Testis (tissue), 3 donors: ENCODE measurements around the gene MADCAM1. TPM values are rescaled to one million over a fixed set of nuclear protein-coding genes. Genes with fewer than 3 reads are reported as not detected.

Experiments
- DNase-seq: peaks from one replicate; pipeline ENCODE4 v3.0.0-alpha.2; 2019
- H3K27ac ChIP-seq, 2 donors: fragments of 200-600 bp; sonication (generic); one replicate each; pipeline ENCODE4 v1.5.1; 2019
- H3K27me3 ChIP-seq: fragments of 200-600 bp; sonication (generic); one replicate; pipeline ENCODE4 v1.5.1; 2019
- H3K36me3 ChIP-seq: fragments of 200-600 bp; sonication (generic); one replicate; pipeline ENCODE4 v1.5.1; 2017; ENCODE audit warnings: low read depth; ENCODE audit errors: missing control alignments
- H3K4me1 ChIP-seq: fragments of 200-600 bp; sonication (generic); one replicate; pipeline ENCODE4 v1.5.1; 2019
- H3K4me3 ChIP-seq, 2 donors: fragments of 200-600 bp; sonication (generic); one replicate each; pipeline ENCODE4 v1.5.1; 2017 to 2019
- H3K9me3 ChIP-seq: fragments of 200-600 bp; sonication (generic); one replicate; pipeline ENCODE4 v1.5.1; 2017
- POLR2A ChIP-seq: fragments of 450-650 bp; IDR thresholded peaks from one replicate; pipeline ENCODE4 v1.6.1; 2017; ENCODE audit warnings: antibody characterized with exemption, mild to moderate bottlenecking, moderate library complexity
- WGBS, 2 donors: methylation state at CpG; one replicate each; pipeline ENCODE4 v1.1.5; 2018; 5-methylcytosine and 5-hydroxymethylcytosine counted together
- intact Hi-C: fragments of 100-400 bp; cut with DNase I; formaldehyde crosslinking; loops from one replicate; pipeline ENCODE4 v1.15.1; 2023; ENCODE audit warnings: low total_unique reads
- polyA plus RNA-seq: library from polyadenylated mRNA; stranded (reverse); fragments of 350-450 nt; fragmentation: Illumina TruSeq; extraction: RNeasy Lipid Tissue Mini Kit (QIAGEN cat#74804); gene quantifications from one replicate; pipeline ENCODE4 v1.2.3, GENCODE V29; 2014; ENCODE audit warnings: low read depth, low replicate concordance; ENCODE audit not compliant: insufficient read depth
- total RNA-seq, 2 donors: library from RNA; depleted of rRNA; stranded (reverse); fragments of >200 nt; gene quantifications; one replicate each; pipeline ENCODE4 v1.2.3, GENCODE V29; 2016
- TF ChIP-seq, protein P1 (sequence below), 3 experiments: fragments of 450-650 bp in 2 of 3; fragments of 200-600 bp in 1 of 3; sonication (generic) in 1 of 3; IDR thresholded peaks; one replicate each; pipeline ENCODE4 v1.5.1; 2016 to 2019; ENCODE audit warnings: antibody characterized with exemption in 3 of 3, mild to moderate bottlenecking in 2 of 3, moderate library complexity in 1 of 3

The MADCAM1 gene
- total and polyA plus RNA-seq, 3 donors from 2014 or later, result 1.6 to 2.3 (median 2.2) TPM

- H3K9me3 ChIP-seq, result no peaks in the 10 kb centered on the region
- 73 to 74% methylated on average over 10 of the region's 10 CpGs for WGBS, 2 donors
- no peaks in the 10 kb centered on the region for H3K27me3 ChIP-seq
- peak overlapping the region in 1 of 2 donors; percentile 3 for H3K4me3 ChIP-seq
- no peak for TF ChIP-seq POLR2A
- TF ChIP-seq, protein P1, sequence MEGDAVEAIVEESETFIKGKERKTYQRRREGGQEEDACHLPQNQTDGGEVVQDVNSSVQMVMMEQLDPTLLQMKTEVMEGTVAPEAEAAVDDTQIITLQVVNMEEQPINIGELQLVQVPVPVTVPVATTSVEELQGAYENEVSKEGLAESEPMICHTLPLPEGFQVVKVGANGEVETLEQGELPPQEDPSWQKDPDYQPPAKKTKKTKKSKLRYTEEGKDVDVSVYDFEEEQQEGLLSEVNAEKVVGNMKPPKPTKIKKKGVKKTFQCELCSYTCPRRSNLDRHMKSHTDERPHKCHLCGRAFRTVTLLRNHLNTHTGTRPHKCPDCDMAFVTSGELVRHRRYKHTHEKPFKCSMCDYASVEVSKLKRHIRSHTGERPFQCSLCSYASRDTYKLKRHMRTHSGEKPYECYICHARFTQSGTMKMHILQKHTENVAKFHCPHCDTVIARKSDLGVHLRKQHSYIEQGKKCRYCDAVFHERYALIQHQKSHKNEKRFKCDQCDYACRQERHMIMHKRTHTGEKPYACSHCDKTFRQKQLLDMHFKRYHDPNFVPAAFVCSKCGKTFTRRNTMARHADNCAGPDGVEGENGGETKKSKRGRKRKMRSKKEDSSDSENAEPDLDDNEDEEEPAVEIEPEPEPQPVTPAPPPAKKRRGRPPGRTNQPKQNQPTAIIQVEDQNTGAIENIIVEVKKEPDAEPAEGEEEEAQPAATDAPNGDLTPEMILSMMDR (IDR thresholded peaks at IDR 0.05), result no peak
- H3K27ac ChIP-seq, result no peak overlapping the region
- H3K4me1 ChIP-seq, result peaks cover 2% of the 10 kb centered on the region
- intact Hi-C loops, result no loop called here
- no peak for DNase-seq
- H3K36me3 ChIP-seq, result no peaks in the 10 kb centered on the region
Observed at GRCh38 chr19:513368-514165, 17.3 kb downstream of the MADCAM1 start.

DNA sequence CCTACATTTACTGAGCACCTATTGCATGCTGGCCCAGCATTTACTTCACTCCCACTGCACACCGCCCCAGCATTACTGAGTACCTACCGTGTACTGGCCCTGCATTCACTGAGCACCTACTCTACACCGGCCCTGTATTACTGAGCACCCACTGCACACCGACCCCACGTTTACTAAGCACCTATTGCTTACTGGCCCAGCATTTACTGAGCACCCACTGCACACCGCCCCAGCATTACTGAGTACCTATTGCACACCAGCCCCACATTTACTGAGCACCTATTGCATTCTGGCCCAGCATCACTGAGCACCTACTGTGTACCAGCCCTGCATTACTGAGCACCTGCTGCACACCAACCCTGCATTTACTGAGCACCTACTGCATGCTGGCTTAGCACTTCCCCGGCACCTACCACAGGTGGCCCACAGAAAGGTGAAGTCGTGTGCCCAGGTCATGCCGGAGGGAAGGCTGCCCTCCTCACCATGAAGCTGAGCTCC lies 17.9 kb downstream of the MADCAM1 start:
- Histone ChIP-seq H3K4me3 (no peak overlapping the region), H3K9me3 (no peaks in the 10 kb centered on the region), H3K4me1 (no peaks in the 10 kb centered on the region), H3K27ac (no peak overlapping the region), H3K36me3 (no peaks in the 10 kb centered on the region), H3K27me3 (no peaks in the 10 kb centered on the region)
- DNase-seq, result no peak
- TF ChIP-seq, protein P1 (IDR thresholded peaks at IDR 0.05), result no peak
- TF ChIP-seq POLR2A, result no peak
- intact Hi-C loops, result no loop called here
- 90 to 98% methylated on average over 7 to 9 of the region's 9 CpGs for WGBS, 2 donors

DNA sequence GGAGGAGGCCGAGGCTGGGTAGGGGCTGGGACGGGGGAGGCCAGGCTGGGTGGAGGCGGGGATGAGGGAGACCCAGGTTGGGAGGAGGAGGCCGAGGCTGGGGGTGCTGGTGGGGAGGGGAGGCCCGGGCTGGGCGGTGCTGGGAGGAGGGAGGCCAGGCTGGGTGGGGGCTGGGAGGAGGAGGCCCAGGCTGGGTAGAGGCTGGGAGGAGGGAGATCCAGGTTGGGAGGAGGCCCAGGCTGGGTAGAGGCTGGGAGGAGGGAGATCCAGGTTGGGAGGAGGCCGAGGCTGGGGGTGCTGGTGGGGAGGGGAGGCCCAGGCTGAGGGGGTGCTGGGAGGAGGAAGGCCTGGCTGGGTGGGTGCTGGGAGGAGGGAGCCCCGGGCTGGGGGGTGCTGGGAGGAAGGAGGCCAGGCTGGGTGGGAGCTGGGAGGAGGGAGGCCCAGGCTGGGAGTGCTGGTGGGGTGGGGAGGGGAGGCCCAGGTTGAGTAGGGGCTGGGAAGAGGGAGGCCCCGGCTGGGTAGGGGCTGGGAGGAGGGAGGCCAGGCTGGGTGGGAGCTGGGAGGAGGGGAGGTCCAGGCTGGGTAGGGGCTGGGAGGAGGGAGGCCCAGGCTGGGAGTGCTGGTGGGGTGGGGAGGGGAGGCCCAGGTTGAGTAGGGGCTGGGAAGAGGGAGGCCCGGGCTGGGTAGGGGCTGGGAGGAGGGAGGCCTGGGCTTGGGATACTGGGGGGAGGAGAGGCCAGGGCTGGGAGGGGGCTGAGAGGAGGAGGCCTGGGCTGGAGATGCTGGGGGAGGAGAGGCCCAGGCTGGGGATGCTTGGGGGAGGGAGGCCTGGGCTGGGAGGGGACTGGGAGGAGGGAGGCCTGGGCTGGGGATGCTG lies 21.7 kb downstream of the MADCAM1 start:
- Histone ChIP-seq H3K27ac (no peak overlapping the region), H3K36me3 (no peaks in the 10 kb centered on the region), H3K4me3 (no peak overlapping the region), H3K27me3 (no peaks in the 10 kb centered on the region), H3K9me3 (no peaks in the 10 kb centered on the region), H3K4me1 (no peaks in the 10 kb centered on the region)
- WGBS, 2 donors, result 76 to 80% methylated on average over 10 of the region's 10 CpGs
- TF ChIP-seq POLR2A, result no peak
- TF ChIP-seq, protein P1 (IDR thresholded peaks at IDR 0.05), result no peak
- intact Hi-C loops, result no loop called here
- no peak for DNase-seq

- no peak overlapping the region for H3K27ac ChIP-seq
- no peaks in the 10 kb centered on the region for H3K36me3 ChIP-seq
- no peaks in the 10 kb centered on the region for H3K9me3 ChIP-seq
- WGBS, 2 donors, result 42 to 77% methylated on average over 11 to 50 of the region's 58 CpGs
- DNase-seq, result no peak
- intact Hi-C loops, result no loop called here
- H3K4me1 ChIP-seq, result no peaks in the 10 kb centered on the region
- TF ChIP-seq, protein P1 (IDR thresholded peaks at IDR 0.05), result no peak
- TF ChIP-seq POLR2A, result no peak
- no peak overlapping the region for H3K4me3 ChIP-seq
- H3K27me3 ChIP-seq, result no peaks in the 10 kb centered on the region
Observed at GRCh38 chr19:518598-519231, 22.4 kb downstream of the MADCAM1 start.
